K562 (cell line): ENCODE results near the gene RFX3. TPM values are rescaled to one million over a fixed set of nuclear protein-coding genes. Genes with fewer than 3 reads are reported as not detected.

Experiments
- ATF1 ChIP-seq, 2 experiments: fragments of 450-650 bp in 1 of 2; IDR thresholded peaks; 2 replicates each; pipeline ENCODE4 v1.6.1; 2016; ENCODE audit warnings: missing compliant biosample characterization in 1 of 2, missing genetic modification characterization in 1 of 2
- BRD4 ChIP-seq: fragments of 200-600 bp; sonication (generic); IDR thresholded peaks from 2 replicates; pipeline ENCODE4 v1.6.1; 2017; ENCODE audit warnings: inconsistent platforms
- BRF2 ChIP-seq: IDR thresholded peaks from 3 replicates; pipeline ENCODE4 v1.6.1; 2011; ENCODE audit warnings: borderline replicate concordance, mild to moderate bottlenecking; ENCODE audit not compliant: insufficient read length, insufficient read depth
- CBX8 ChIP-seq: fragments of 200-600 bp; sonication (generic); IDR thresholded peaks from 2 replicates; pipeline ENCODE4 v1.6.1; 2012; ENCODE audit warnings: borderline replicate concordance, mixed run types, low read depth, mild to moderate bottlenecking, moderate library complexity, mixed read lengths, low read length, control low read depth, inconsistent platforms; ENCODE audit not compliant: poor library complexity, severe bottlenecking; ENCODE audit errors: extremely low read depth
- CHD7 ChIP-seq: fragments of 200-600 bp; sonication (generic); IDR thresholded peaks from one replicate; pipeline ENCODE4 v1.6.1; 2012; ENCODE audit warnings: mild to moderate bottlenecking, low read depth, low read length, inconsistent platforms
- CTCFL ChIP-seq: IDR thresholded peaks from 2 replicates; pipeline ENCODE4 v1.6.1; 2011; ENCODE audit warnings: borderline replicate concordance, low read depth, mild to moderate bottlenecking, moderate library complexity, low read length; ENCODE audit not compliant: insufficient read depth, poor library complexity, severe bottlenecking
- EHMT2 ChIP-seq: fragments of 450-650 bp; IDR thresholded peaks from 2 replicates; pipeline ENCODE4 v1.6.1; 2018; ENCODE audit warnings: antibody characterized with exemption
- FIP1L1 ChIP-seq: fragments of 200-400 bp; formaldehyde crosslinking; IDR thresholded peaks from 2 replicates; pipeline ENCODE4 v1.6.1; 2018; ENCODE audit warnings: mild to moderate bottlenecking, low read depth, low read length; ENCODE audit not compliant: poor library complexity, severe bottlenecking
- TAF1 ChIP-seq: IDR thresholded peaks from 2 replicates; pipeline ENCODE4 v1.6.1; 2011; ENCODE audit warnings: mild to moderate bottlenecking, low read length, moderate library complexity; ENCODE audit not compliant: insufficient read depth, control insufficient read depth, severe bottlenecking; ENCODE audit errors: extremely low read depth
- ZNF717 ChIP-seq: fragments of 250-450 bp; sonication (Bioruptor Pico); IDR thresholded peaks from 2 replicates; pipeline ENCODE4 v1.5.0; 2021
- polyA plus RNA-seq, 8 experiments: library from polyadenylated mRNA; depleted of rRNA in 4 of 8; stranded (reverse) in 5 of 8; unstranded in 3 of 8; fragments of >200 nt; fragmentation: Nextera tagmentation in 2 of 8; fragmentation: Illumina TruSeq in 1 of 8; extraction: Ambion mirVana in 2 of 8; extraction: Trizol in 1 of 8; gene quantifications; 2 replicates each; pipeline versions ENCODE4 v1.2.1 to v1.2.3, GENCODE V29; 2011 to 2014; ENCODE audit warnings: inconsistent platforms in 1 of 8, missing spikeins in 1 of 8
- total RNA-seq, 7 experiments: library from RNA; depleted of rRNA in 6 of 7; stranded (reverse); fragments of >200 nt in 6 of 7; fragmentation: Illumina TruSeq in 2 of 7; extraction: Trizol in 2 of 7; gene quantifications; 2 replicates each; pipeline versions ENCODE4 v1.2.1 to v1.2.3, GENCODE V29; 2011 to 2021; ENCODE audit warnings: low replicate concordance in 1 of 7

The RFX3 gene
- total and polyA plus RNA-seq, 9 of the 15 experiments (the other 6 are each of a cell fraction or from before 2014, with no cell fraction given), result 0.86 to 4.9 (median 2.0) TPM

DNA sequence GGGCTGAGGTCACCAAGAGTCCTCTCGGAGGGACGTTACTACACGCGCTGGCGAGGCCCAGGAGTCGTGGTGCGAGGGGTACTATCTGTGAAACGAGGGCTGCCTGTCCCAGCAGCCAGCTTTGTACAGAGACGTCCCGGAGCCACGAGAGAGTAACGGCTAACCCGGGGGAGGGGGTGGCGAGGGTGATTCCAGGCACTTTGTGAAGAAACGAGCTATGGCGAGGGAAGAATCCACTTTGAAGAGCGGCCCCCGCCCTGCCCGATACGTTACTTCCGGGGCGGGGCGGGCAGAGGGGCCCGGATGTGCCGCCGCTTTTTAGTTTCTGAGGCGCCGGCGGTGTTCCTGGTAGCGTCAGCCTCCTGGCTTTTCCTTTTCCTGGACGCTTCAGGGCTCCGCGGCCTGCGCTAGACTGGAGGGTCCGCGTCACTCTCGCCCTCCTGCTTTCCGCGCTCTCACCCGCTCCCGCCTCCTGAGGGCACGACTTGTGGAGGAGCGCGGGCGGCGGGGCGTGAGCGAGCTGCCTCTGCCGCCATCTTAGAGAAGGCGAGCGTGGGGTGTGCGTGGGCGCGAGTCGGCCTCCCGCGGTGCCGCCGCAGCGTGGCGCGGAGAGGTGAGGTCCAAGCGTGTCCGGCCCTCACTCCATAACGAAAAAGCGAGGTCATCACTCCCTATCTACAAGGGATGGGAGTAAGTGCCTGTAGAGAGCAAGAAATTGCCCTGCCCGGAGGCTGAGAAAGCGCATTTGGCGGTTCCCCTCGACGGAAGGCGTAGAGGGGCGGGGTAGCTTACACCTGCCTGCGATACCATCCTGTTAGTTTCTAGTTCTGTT lies 580 bp upstream of the RFX3 start (continued):
- TF ChIP-seq CHD7, result no peak
- TF ChIP-seq CBX8, result no peak
- no peak for TF ChIP-seq EHMT2
- peak; percentile 88 for TF ChIP-seq FIP1L1
- TF ChIP-seq TAF1, result peak; percentile 87
- no peak for TF ChIP-seq BRF2
- no peak for TF ChIP-seq ZNF717 (CRISPR knock-in tag)
- no peak for TF ChIP-seq ATF1 (CRISPR knock-in tag; IDR thresholded peaks at IDR 0.05)
- peak; percentile 84 for TF ChIP-seq ATF1 (tag; IDR thresholded peaks at IDR 0.05)
- peak; percentile 94; the same call in 1 of the 2 replicates for TF ChIP-seq BRD4
- no peak for TF ChIP-seq CTCFL
